ENCODE data around the gene CHI3L2. TPM values are rescaled to one million over a fixed set of nuclear protein-coding genes. Genes with fewer than 3 reads are reported as not detected.

Gene CHI3L2
- total and polyA plus RNA-seq, 2 donors from 2014 or later: 5.8 to 27.2 TPM

- no peak for FAIRE-seq
- intact Hi-C loops (cut with DNase I): no loop called here
- no peak for TF ChIP-seq CTCF (IDR thresholded peaks at IDR 0.05; ENCODE audit: borderline replicate concordance, extremely low read depth, insufficient read depth)
Measured at GRCh38 chr1:111208921-111209320, 18.6 kb upstream of the CHI3L2 start.

GRCh38 chr1:111209622-111210021 lies 17.9 kb upstream of the CHI3L2 start:
- no peak for FAIRE-seq

More at GRCh38 chr1:111208921-111209320, 18.6 kb upstream of the CHI3L2 start:
- H3K9me3 ChIP-seq (ENCODE audit: control insufficient read depth in 2 of 3, insufficient read depth in 1 of 3, low read length in 3 of 3): no peaks in the 10 kb centered on the region
- H3K27me3 ChIP-seq (ENCODE audit: control insufficient read depth, insufficient read depth, low read length): peaks cover 3% of the 10 kb centered on the region
- peaks cover 0 to 3% (median 0%) of the 10 kb centered on the region in 3 donors for H3K4me1 ChIP-seq (ENCODE audit: control insufficient read depth in 2 of 3, insufficient read depth in 2 of 3, low read depth in 1 of 3, low read length in 3 of 3)
- H3K36me3 ChIP-seq (ENCODE audit: control insufficient read depth in 2 of 3, insufficient read depth in 3 of 3, low read length in 3 of 3): no peaks in the 10 kb centered on the region
- no peak overlapping the region for H3K4me3 ChIP-seq (ENCODE audit: low read length in 3 of 3)
- H3K27ac ChIP-seq (ENCODE audit: low read depth in 2 of 2, low read length in 2 of 2): no peak overlapping the region
- DNase-seq: no peak
- no peak overlapping the region for H3K9ac ChIP-seq (ENCODE audit: low read length in 3 of 3)

GRCh38 chr1:111211921-111212320 lies 15.6 kb upstream of the CHI3L2 start:
- FAIRE-seq: no peak
- intact Hi-C loops (cut with DNase I): no loop called here
- TF ChIP-seq CTCF (IDR thresholded peaks at IDR 0.05; ENCODE audit: borderline replicate concordance, extremely low read depth, insufficient read depth): no peak

More at GRCh38 chr1:111209622-111210021, 17.9 kb upstream of the CHI3L2 start:
- Histone ChIP-seq H3K9me3 (ENCODE audit: control insufficient read depth in 2 of 3, insufficient read depth in 1 of 3, low read length in 3 of 3) (no peaks in the 10 kb centered on the region), H3K4me1 (ENCODE audit: control insufficient read depth in 2 of 3, insufficient read depth in 2 of 3, low read depth in 1 of 3, low read length in 3 of 3) (peaks cover 0 to under 1% (median 0%) of the 10 kb centered on the region in 3 donors), H3K27me3 (ENCODE audit: control insufficient read depth, insufficient read depth, low read length) (peaks cover 2% of the 10 kb centered on the region), H3K9ac (ENCODE audit: low read length in 3 of 3) (no peak overlapping the region), H3K27ac (ENCODE audit: low read depth in 2 of 2, low read length in 2 of 2) (no peak overlapping the region), H3K36me3 (ENCODE audit: control insufficient read depth in 2 of 3, insufficient read depth in 3 of 3, low read length in 3 of 3) (no peaks in the 10 kb centered on the region), H3K4me3 (ENCODE audit: low read length in 3 of 3) (no peak overlapping the region)
- no peak for DNase-seq
- no peak for TF ChIP-seq CTCF (IDR thresholded peaks at IDR 0.05; ENCODE audit: borderline replicate concordance, extremely low read depth, insufficient read depth)
- intact Hi-C loops (cut with DNase I): no loop called here

More at GRCh38 chr1:111211921-111212320, 15.6 kb upstream of the CHI3L2 start:
- DNase-seq: no peak
- no peak overlapping the region for H3K9ac ChIP-seq (ENCODE audit: low read length in 3 of 3)
- no peaks in the 10 kb centered on the region for H3K36me3 ChIP-seq (ENCODE audit: control insufficient read depth in 2 of 3, insufficient read depth in 3 of 3, low read length in 3 of 3)
- H3K4me3 ChIP-seq (ENCODE audit: low read length in 3 of 3): no peak overlapping the region
- H3K27ac ChIP-seq (ENCODE audit: low read depth in 2 of 2, low read length in 2 of 2): no peak overlapping the region
- H3K27me3 ChIP-seq (ENCODE audit: control insufficient read depth, insufficient read depth, low read length): no peaks in the 10 kb centered on the region
- no peaks in the 10 kb centered on the region for H3K9me3 ChIP-seq (ENCODE audit: control insufficient read depth in 2 of 3, insufficient read depth in 1 of 3, low read length in 3 of 3)
- H3K4me1 ChIP-seq (ENCODE audit: control insufficient read depth in 2 of 3, insufficient read depth in 2 of 3, low read depth in 1 of 3, low read length in 3 of 3): peaks cover 0 to 2% (median 0%) of the 10 kb centered on the region in 3 donors

All from kidney (tissue), 14 donors.